IMR-90 (cell line): Measurements from ENCODE around the gene NUP50. TPM values are rescaled to one million over a fixed set of nuclear protein-coding genes. Genes with fewer than 3 reads are reported as not detected.

Source experiments
- ATAC-seq: fragments of 200-7000 bp; cut with Tn5 transposase; 2 replicates; pipeline ENCODE4 v1.9.1; 2020; ENCODE audit warnings: low read depth, mild to moderate bottlenecking, moderate library complexity
- BruUV-seq: library from RNA; stranded (reverse); fragments of 400-500 nt; replicated peaks from 2 replicates; lab custom pipeline; 2021; lab: Mats Ljungman, UMichigan
- CTCF ChIA-PET: fragments of 300-600 bp; formaldehyde crosslinking; extraction: SDS; loops from one replicate; lab custom pipeline; 2021; ENCODE audit warnings: antibody characterized with exemption; lab: Yijun Ruan, JAX
- POLR2A ChIA-PET: fragments of 300-600 bp; sonication (Branson Sonifier 250); formaldehyde crosslinking; loops from one replicate; lab custom pipeline; 2022; ENCODE audit warnings: antibody characterized with exemption; ENCODE audit not compliant: unreplicated experiment; lab: Charles Lee
- DNase-seq: peaks from one replicate; pipeline ENCODE4 v3.0.0; 2013
- H2AFZ ChIP-seq: replicated peaks from 2 replicates; pipeline ENCODE3; 2013; ENCODE audit warnings: low read length, mild to moderate bottlenecking; ENCODE audit not compliant: poor library complexity
- H2AK5ac ChIP-seq: 2 replicates; pipeline ENCODE4 v1.6.1; 2013; ENCODE audit warnings: low read depth, low read length, inconsistent platforms
- H2AK9ac ChIP-seq: replicated peaks from 2 replicates; pipeline ENCODE3; 2013; ENCODE audit warnings: mild to moderate bottlenecking, low read depth, low read length, moderate library complexity; ENCODE audit not compliant: poor library complexity
- H2BK120ac ChIP-seq: 2 replicates; pipeline ENCODE4 v1.6.1; 2013; ENCODE audit warnings: low read depth, low read length, inconsistent platforms
- H2BK15ac ChIP-seq: 3 replicates; pipeline ENCODE4 v1.6.1; 2013; ENCODE audit warnings: low read depth, low read length, inconsistent platforms
- H2BK20ac ChIP-seq: 2 replicates; pipeline ENCODE4 v1.6.1; 2013; ENCODE audit warnings: low read depth, mild to moderate bottlenecking, inconsistent platforms, low read length, moderate library complexity
- H2BK5ac ChIP-seq: 2 replicates; pipeline ENCODE4 v1.6.1; 2013; ENCODE audit warnings: mild to moderate bottlenecking, low read depth, low read length, inconsistent platforms; ENCODE audit not compliant: poor library complexity, severe bottlenecking
- H3K14ac ChIP-seq: replicated peaks from 2 replicates; pipeline ENCODE4 v1.6.1; 2013; ENCODE audit warnings: low read depth, low read length, inconsistent platforms
- H3K18ac ChIP-seq: 2 replicates; pipeline ENCODE4 v1.6.1; 2013; ENCODE audit warnings: low read depth, low read length, control low read depth
- H3K23ac ChIP-seq: 2 replicates; pipeline ENCODE4 v1.6.1; 2013; ENCODE audit warnings: low read depth, low read length, inconsistent platforms
- H3K27ac ChIP-seq: 2 replicates; pipeline ENCODE4 v1.5.1; 2013; ENCODE audit warnings: mild to moderate bottlenecking, control low read depth, low read length; ENCODE audit not compliant: insufficient read depth
- H3K27me3 ChIP-seq: 2 replicates; pipeline ENCODE4 v1.6.1; 2013; ENCODE audit warnings: low read length; ENCODE audit not compliant: control insufficient read depth, insufficient read depth
- H3K36me3 ChIP-seq: 2 replicates; pipeline ENCODE4 v1.6.1; 2013; ENCODE audit warnings: low read length, mixed read lengths; ENCODE audit not compliant: control insufficient read depth, insufficient read depth
- H3K4ac ChIP-seq: 2 replicates; pipeline ENCODE4 v1.6.1; 2013; ENCODE audit warnings: low read depth, low read length, inconsistent platforms
- H3K4me1 ChIP-seq: 2 replicates; pipeline ENCODE4 v1.6.1; 2013; ENCODE audit warnings: low read length, mixed read lengths; ENCODE audit not compliant: control insufficient read depth, insufficient read depth
- H3K4me2 ChIP-seq: 2 replicates; pipeline ENCODE4 v1.6.1; 2013; ENCODE audit warnings: low read depth, mild to moderate bottlenecking, control low read depth, low read length, moderate library complexity
- H3K4me3 ChIP-seq: 2 replicates; pipeline ENCODE4 v1.5.1; 2013; ENCODE audit warnings: low read depth, mild to moderate bottlenecking, control low read depth, low read length, moderate library complexity; ENCODE audit not compliant: insufficient read depth
- H3K56ac ChIP-seq: 2 replicates; pipeline ENCODE4 v1.6.1; 2013; ENCODE audit warnings: low read length, inconsistent platforms; ENCODE audit not compliant: insufficient read depth; ENCODE audit errors: extremely low read depth
- H3K79me1 ChIP-seq, 2 experiments: 2 replicates each; pipeline ENCODE4 v1.6.1; 2013; ENCODE audit warnings: low read length in 2 of 2, inconsistent platforms in 1 of 2, low read depth in 1 of 2
- H3K9ac ChIP-seq: 2 replicates; pipeline ENCODE4 v1.6.1; 2013; ENCODE audit warnings: low read depth, low read length, control low read depth
- H3K9me1 ChIP-seq: 2 replicates; pipeline ENCODE4 v1.6.1; 2013; ENCODE audit warnings: low read length, inconsistent platforms; ENCODE audit not compliant: insufficient read depth
- H3K9me3 ChIP-seq: 2 replicates; pipeline ENCODE4 v1.6.1; 2013; ENCODE audit warnings: low read length; ENCODE audit not compliant: control insufficient read depth, insufficient read depth
- H4K20me1 ChIP-seq: 2 replicates; pipeline ENCODE4 v1.6.1; 2013; ENCODE audit warnings: low read length, inconsistent platforms; ENCODE audit not compliant: insufficient read depth
- H4K5ac ChIP-seq: 2 replicates; pipeline ENCODE4 v1.6.1; 2013; ENCODE audit warnings: mild to moderate bottlenecking, low read depth, low read length, control low read depth
- H4K8ac ChIP-seq, 2 experiments: 2 replicates each; pipeline ENCODE4 v1.6.1; 2013; ENCODE audit warnings: low read depth in 2 of 2, low read length in 2 of 2, control low read depth in 1 of 2, inconsistent platforms in 1 of 2
- H4K91ac ChIP-seq: 2 replicates; pipeline ENCODE4 v1.6.1; 2013; ENCODE audit warnings: low read depth, low read length, inconsistent platforms; ENCODE audit not compliant: insufficient read depth
- BHLHE40 ChIP-seq: fragments of 150-350 bp; IDR thresholded peaks from 2 replicates; pipeline ENCODE4 v1.6.1; 2016; ENCODE audit warnings: mild to moderate bottlenecking, low read depth, low read length
- CEBPB ChIP-seq: IDR thresholded peaks from 2 replicates; pipeline ENCODE4 v1.6.1; 2012; ENCODE audit warnings: low read depth, low read length, improper control_type of control experiment
- CHD1 ChIP-seq: IDR thresholded peaks from 2 replicates; pipeline ENCODE4 v1.6.1; 2012; ENCODE audit warnings: low read depth, low read length, improper control_type of control experiment
- FOS ChIP-seq: fragments of 150-350 bp; IDR thresholded peaks from 2 replicates; pipeline ENCODE4 v1.6.1; 2016; ENCODE audit warnings: low read depth, low read length
- MAFK ChIP-seq: IDR thresholded peaks from 2 replicates; pipeline ENCODE4 v1.6.1; 2012; ENCODE audit warnings: low read depth, low read length, improper control_type of control experiment
- MAZ ChIP-seq: IDR thresholded peaks from 2 replicates; pipeline ENCODE4 v1.6.1; 2012; ENCODE audit warnings: low read depth, mild to moderate bottlenecking, low read length, improper control_type of control experiment, moderate library complexity, borderline replicate concordance
- MXI1 ChIP-seq: IDR thresholded peaks from 2 replicates; pipeline ENCODE4 v1.6.1; 2012; ENCODE audit warnings: low read depth, mild to moderate bottlenecking, low read length, moderate library complexity, borderline replicate concordance
- NFE2L2 ChIP-seq: fragments of 150-350 bp; IDR thresholded peaks from 2 replicates; pipeline ENCODE4 v1.6.1; 2016; ENCODE audit warnings: low read depth, mild to moderate bottlenecking, low read length
- POLR2A ChIP-seq: IDR thresholded peaks from 2 replicates; pipeline ENCODE4 v1.6.1; 2012; ENCODE audit warnings: mild to moderate bottlenecking, low read depth, low read length
- RAD21 ChIP-seq: IDR thresholded peaks from 2 replicates; pipeline ENCODE4 v1.6.1; 2012; ENCODE audit warnings: low read length, improper control_type of control experiment
- RCOR1 ChIP-seq: IDR thresholded peaks from 2 replicates; pipeline ENCODE4 v1.6.1; 2012; ENCODE audit warnings: mild to moderate bottlenecking, low read length, improper control_type of control experiment; ENCODE audit not compliant: insufficient replicate concordance
- RFX5 ChIP-seq: IDR thresholded peaks from 2 replicates; pipeline ENCODE4 v1.8.0; 2012; ENCODE audit warnings: low read depth, mild to moderate bottlenecking, low read length, moderate library complexity
- SMC3 ChIP-seq: fragments of 150-350 bp; IDR thresholded peaks from 2 replicates; pipeline ENCODE4 v1.6.1; 2016; ENCODE audit warnings: low read depth, mild to moderate bottlenecking, antibody characterized with exemption, low read length, moderate library complexity
- WGBS, 2 experiments: methylation state at CpG; one replicate each; pipeline versions ENCODE4 v1.1.5 to v1.1.7; 2013; ENCODE audit warnings: missing lambda C conversion rate in 2 of 2; ENCODE audit not compliant: insufficient read length in 1 of 2; ENCODE audit errors: extremely low coverage in 2 of 2; 5-methylcytosine and 5-hydroxymethylcytosine counted together
- dilution Hi-C: fragments of 300-500 bp; cut with HindIII; formaldehyde crosslinking; loops from one replicate; pipeline ENCODE4 v1.14.3; 2018; ENCODE audit warnings: low sequenced_read_pairs; ENCODE audit not compliant: unreplicated experiment
- in situ Hi-C: fragments of 300-500 bp; cut with MboI; formaldehyde crosslinking; loops from 3 replicates; pipeline ENCODE4 v1.14.3; 2019; ENCODE audit warnings: low sequenced_read_pairs, inconsistent platforms, mixed read lengths
- intact Hi-C: fragments of 100-400 bp; cut with micrococcal nuclease; formaldehyde crosslinking; loops from 2 replicates; pipeline ENCODE4 v1.10.0; 2022
- polyA plus RNA-seq, 3 experiments: library from polyadenylated mRNA; depleted of rRNA; stranded (reverse); fragments of >200 nt; gene quantifications; 2 replicates each; pipeline ENCODE4 v1.2.3, GENCODE V29; 2012; ENCODE audit warnings: low replicate concordance in 1 of 3
- total RNA-seq: library from RNA; depleted of rRNA; stranded (reverse); fragments of >200 nt; gene quantifications from 2 replicates; pipeline ENCODE4 v1.2.3, GENCODE V29; 2012
- TF ChIP-seq, protein P1 (sequence below): conservative IDR thresholded peaks from 2 replicates; pipeline ENCODE4 v1.5.1; 2012; ENCODE audit warnings: mild to moderate bottlenecking, low read depth, low read length, improper control_type of control experiment
- TF ChIP-seq, protein P2 (sequence below): fragments of 150-350 bp; IDR thresholded peaks from 2 replicates; pipeline ENCODE4 v1.6.1; 2017; ENCODE audit warnings: mild to moderate bottlenecking, antibody characterized with exemption, low read length, low read depth
- TF ChIP-seq, protein P3 (sequence below): fragments of 150-350 bp; IDR thresholded peaks from 2 replicates; pipeline ENCODE4 v1.6.1; 2016; ENCODE audit warnings: low read depth, mild to moderate bottlenecking, low read length, moderate library complexity, borderline replicate concordance

The NUP50 gene
- total and polyA plus RNA-seq, 2 of the 4 experiments (the other 2 are of a cell fraction) = 12.8 to 65.4 TPM

DNA sequence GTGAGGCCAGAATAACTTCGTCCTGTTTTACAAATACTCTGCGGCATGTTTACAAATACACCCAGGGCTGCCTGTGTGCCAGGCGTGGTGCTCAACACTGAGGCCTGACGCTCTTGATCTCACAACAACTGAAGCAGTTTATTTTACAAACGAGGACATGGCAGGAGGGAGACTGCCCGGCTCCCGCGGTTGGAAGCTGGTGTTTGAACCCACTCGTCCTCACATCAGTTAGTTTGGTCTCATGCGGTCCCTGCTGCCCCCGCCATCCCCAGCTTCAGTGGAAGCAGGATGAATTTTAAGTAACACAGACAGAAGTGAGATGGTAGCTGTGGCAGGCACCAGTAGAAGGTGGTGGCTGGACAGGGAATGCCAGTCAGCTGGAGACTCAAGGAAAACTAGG is 60.6 kb downstream of the NUP50 start:
- peaks cover 7% of the 10 kb centered on the region; the same call in 1 of the 2 replicates for H3K4me1 ChIP-seq
- no peak overlapping the region for H3K56ac ChIP-seq
- H2AK5ac ChIP-seq = 0 out of 2 replicates have a peak overlapping the region, but pooled peaks have one; percentile 12
- no peak overlapping the region for H3K27ac ChIP-seq
- no peak overlapping the region for H2BK15ac ChIP-seq
- H3K14ac ChIP-seq = no peak overlapping the region; the same call in 1 of the 2 replicates
- BruUV-seq = no TSS peak
- H3K9me1 ChIP-seq = no peaks in the 10 kb centered on the region; the same call in 1 of the 2 replicates
- no peak overlapping the region for H3K4me2 ChIP-seq
- intact Hi-C loops (no loop called here), in situ Hi-C loops (no loop called here), dilution Hi-C loops (no loop called here)
- TF ChIP-seq CEBPB = no peak
- no peak for TF ChIP-seq BHLHE40
- no peak for TF ChIP-seq SMC3
- no peak for TF ChIP-seq NFE2L2
- no peak for TF ChIP-seq RCOR1
- TF ChIP-seq MAFK = no peak
- TF ChIP-seq, protein P1, sequence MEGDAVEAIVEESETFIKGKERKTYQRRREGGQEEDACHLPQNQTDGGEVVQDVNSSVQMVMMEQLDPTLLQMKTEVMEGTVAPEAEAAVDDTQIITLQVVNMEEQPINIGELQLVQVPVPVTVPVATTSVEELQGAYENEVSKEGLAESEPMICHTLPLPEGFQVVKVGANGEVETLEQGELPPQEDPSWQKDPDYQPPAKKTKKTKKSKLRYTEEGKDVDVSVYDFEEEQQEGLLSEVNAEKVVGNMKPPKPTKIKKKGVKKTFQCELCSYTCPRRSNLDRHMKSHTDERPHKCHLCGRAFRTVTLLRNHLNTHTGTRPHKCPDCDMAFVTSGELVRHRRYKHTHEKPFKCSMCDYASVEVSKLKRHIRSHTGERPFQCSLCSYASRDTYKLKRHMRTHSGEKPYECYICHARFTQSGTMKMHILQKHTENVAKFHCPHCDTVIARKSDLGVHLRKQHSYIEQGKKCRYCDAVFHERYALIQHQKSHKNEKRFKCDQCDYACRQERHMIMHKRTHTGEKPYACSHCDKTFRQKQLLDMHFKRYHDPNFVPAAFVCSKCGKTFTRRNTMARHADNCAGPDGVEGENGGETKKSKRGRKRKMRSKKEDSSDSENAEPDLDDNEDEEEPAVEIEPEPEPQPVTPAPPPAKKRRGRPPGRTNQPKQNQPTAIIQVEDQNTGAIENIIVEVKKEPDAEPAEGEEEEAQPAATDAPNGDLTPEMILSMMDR = no peak
- TF ChIP-seq, protein P2, sequence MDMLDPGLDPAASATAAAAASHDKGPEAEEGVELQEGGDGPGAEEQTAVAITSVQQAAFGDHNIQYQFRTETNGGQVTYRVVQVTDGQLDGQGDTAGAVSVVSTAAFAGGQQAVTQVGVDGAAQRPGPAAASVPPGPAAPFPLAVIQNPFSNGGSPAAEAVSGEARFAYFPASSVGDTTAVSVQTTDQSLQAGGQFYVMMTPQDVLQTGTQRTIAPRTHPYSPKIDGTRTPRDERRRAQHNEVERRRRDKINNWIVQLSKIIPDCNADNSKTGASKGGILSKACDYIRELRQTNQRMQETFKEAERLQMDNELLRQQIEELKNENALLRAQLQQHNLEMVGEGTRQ = no peak
- no peak for TF ChIP-seq FOS
- TF ChIP-seq, protein P3, sequence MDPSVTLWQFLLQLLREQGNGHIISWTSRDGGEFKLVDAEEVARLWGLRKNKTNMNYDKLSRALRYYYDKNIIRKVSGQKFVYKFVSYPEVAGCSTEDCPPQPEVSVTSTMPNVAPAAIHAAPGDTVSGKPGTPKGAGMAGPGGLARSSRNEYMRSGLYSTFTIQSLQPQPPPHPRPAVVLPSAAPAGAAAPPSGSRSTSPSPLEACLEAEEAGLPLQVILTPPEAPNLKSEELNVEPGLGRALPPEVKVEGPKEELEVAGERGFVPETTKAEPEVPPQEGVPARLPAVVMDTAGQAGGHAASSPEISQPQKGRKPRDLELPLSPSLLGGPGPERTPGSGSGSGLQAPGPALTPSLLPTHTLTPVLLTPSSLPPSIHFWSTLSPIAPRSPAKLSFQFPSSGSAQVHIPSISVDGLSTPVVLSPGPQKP = no peak
- TF ChIP-seq MAZ = no peak
- TF ChIP-seq POLR2A = no peak
- no peak for TF ChIP-seq CHD1
- no peak for TF ChIP-seq MXI1
- no peak for TF ChIP-seq RAD21
- no peak for TF ChIP-seq RFX5
- ChIA-PET POLR2A (no interaction called here), CTCF (no interaction called here)
- H2BK5ac ChIP-seq = no peak overlapping the region
- no peak overlapping the region for H4K91ac ChIP-seq
- no peak overlapping the region for H2BK20ac ChIP-seq
- ATAC-seq = no peak
- no peak overlapping the region for H4K5ac ChIP-seq
- H3K23ac ChIP-seq = peak overlapping the region; percentile 62; the same call in 1 of the 2 replicates
- 55% methylated on average over 8 of the region's 11 CpGs; no CpG with 5 or more reads in 1 of the 2 experiments for WGBS, 2 experiments
- H3K4ac ChIP-seq = no peak overlapping the region
- peaks cover 0 to 60% of the 10 kb centered on the region in 2 experiments; a peak in 2 of 4 replicates for H3K79me1 ChIP-seq
- no peak for DNase-seq
- peak overlapping the region; percentile 19 for H2AK9ac ChIP-seq
- no peak overlapping the region for H2BK120ac ChIP-seq
- H3K9me3 ChIP-seq = no peaks in the 10 kb centered on the region
- H4K20me1 ChIP-seq = peaks cover 62% of the 10 kb centered on the region
- no peak overlapping the region for H3K4me3 ChIP-seq
- no peak overlapping the region for H4K8ac ChIP-seq
- H3K36me3 ChIP-seq = 0 out of 2 replicates have a peak, but pooled peaks cover 2% of the 10 kb centered on the region
- no peak overlapping the region for H3K18ac ChIP-seq
- H2AFZ ChIP-seq = no peak overlapping the region
- H3K9ac ChIP-seq = no peak overlapping the region
- no peaks in the 10 kb centered on the region for H3K27me3 ChIP-seq
